SKM-1 treated with dmso at 0.1 percent for 144 hours (cell line): ENCODE results near the gene SPTLC1.
"Not testable (repeated sequence)": the region's sequence is repeated elsewhere in the genome, so short reads cannot be mapped to it uniquely, and the experiment has no call there.

ENCODE experiments used
- DNase-seq: peaks from one replicate; lab custom pipeline; 2025; ENCODE audit not compliant: unreplicated experiment; lab: John Stamatoyannopoulos, UW

SPTLC1 gene

DNA sequence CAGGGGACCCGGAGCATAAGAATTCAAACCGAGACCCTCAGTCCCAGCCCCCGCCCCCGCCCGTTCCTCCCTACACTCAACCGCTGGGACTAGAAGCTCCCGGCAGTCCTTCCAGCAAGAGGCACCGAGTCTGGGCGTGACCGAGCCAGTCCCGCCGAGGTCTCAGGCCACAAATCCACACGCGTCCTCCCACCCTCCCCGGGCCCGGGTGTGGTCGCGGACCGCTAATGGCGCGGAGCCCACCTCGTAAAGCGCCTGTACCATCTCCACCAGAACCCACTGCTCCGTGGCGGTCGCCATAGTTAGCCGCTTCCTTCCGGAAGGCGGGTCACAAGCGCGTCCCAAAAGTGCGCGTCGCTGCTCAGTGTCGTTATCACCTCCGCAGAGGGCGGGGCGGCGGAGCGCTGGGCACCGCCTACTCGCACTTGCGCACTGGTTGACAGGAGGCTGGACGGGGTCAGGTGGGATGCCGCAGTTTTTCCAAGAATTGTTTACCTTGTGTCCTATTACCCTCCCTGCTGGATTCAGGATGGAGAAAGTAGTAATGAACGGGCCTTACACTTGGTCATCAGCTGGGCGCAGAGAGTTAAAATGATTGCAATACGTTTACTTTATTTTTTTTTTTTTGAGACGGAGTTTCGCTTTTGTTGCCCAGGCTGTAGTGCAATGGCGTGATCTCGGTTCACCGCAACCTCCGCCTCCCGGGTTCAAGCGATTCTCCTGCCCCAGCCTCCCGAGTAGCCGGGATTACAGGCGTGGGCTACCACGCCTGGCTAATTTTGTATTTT, at the start of gene SPTLC1:
TSS of gene SPTLC1 (minus strand) at position 343 of the 788 bp plus-strand sequence. CDS start at position 300, 43 bp downstream.
- peak; percentile 58 for DNase-seq

DNA sequence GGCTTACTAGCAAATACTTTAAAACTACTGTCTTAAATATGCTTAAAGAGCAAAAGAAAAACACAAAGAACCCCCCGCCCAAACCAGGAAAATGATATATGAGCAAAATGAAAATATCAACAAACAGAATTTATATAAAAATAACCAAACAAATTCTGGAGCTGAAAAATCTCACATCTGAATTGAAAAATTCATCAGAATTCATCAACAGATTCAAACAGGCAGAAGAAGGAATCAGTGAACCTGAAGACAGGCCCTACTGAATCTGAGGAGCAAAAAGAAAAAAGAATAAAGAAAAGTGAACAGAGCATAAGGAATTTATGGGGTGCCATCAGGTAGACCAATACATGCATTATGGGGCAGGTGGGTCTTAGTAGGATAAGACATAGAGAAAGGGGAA, 49.8 kb upstream of the SPTLC1 start:
- DNase-seq = no peak

GRCh38 chr9:92164490-92164889, 49.3 kb upstream of the SPTLC1 start:
- DNase-seq = no peak

DNA sequence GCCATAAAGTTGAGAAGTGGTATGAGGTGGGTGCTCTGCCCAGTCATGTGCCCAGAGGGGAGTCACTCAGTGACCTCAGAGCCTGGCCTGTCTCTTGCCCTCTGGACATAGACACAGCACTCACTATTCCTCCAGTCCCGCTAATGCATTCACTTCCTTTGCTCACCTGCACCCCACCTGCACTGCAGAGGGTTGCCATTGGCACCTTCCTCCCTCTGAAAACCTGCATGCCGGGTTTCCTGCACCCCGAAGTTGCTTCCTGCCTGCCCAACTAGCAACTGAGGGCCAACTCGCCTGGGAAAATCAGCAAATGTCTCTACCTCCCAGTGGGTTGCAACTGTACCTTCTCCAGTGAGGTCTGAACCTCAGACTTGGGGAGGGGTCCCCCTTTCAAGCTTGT, 48.1 kb upstream of the SPTLC1 start:
- no peak for DNase-seq

DNA sequence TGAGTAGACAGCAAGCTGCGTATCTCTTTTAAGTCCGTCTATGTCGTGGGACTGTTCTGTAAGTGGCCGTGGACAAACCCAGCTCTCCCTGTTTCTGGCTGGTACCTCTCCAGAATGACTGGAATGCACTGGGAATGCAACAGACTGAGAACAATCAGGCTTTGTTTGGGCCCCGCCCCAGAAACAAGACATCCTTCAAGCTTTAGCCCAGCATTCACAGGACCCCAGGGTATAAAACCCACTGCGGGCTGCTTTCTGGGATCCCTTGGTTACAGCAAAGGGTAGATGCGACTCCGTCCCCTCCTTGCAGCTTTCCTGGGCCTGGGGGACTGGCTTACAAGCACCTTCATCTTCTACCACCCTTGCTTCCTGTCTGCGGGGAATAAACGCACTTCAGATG, 45.6 kb upstream of the SPTLC1 start:
- DNase-seq = no peak

DNA sequence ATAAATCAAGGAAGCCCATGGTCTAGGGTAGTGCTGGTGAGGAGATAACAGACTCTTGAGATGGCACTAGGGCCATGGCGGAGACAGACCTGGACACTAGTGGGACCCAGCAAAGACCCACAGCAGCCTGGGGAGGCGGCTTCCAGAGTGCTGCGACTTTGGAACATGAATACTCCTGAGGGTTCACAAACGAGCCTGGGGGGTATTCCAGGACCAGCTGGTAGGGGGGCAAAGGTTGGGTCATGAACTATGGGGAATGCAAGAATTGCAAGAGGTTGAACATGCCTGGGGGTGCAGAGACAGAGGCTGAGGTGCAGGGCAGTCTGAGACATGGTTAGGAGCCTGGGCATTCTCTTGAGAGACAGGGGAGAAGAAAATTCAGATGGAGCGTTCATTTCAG, 43.8 kb upstream of the SPTLC1 start:
- no peak for DNase-seq

- DNase-seq = no peak
Observed at GRCh38 chr9:92158097-92158601, 42.9 kb upstream of the SPTLC1 start.

DNA sequence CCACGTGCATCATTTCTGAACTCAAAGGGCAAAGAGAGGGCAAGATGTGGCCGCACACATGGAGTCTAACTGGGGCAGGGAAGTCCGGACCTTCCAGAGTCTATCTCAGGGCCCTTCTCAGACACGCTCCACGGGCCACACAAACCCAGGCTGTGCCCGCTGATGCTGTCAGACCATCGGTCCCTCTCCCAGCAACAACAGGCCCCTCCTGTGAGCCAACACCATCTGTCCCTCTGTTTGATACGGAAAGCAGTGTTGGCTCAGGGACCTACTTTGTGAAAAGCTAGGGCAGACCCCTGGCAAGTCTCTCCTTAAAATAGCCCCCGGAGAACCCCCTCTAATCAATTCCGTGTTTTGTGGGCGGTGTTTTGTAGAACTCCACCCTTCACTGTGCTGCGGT, 40.5 kb upstream of the SPTLC1 start:
- not testable (repeated sequence) for DNase-seq

GRCh38 chr9:92155221-92155620, 40.0 kb upstream of the SPTLC1 start:
- no peak for DNase-seq

- DNase-seq = not testable (repeated sequence)
Observed at GRCh38 chr9:92153466-92154415, 38.5 kb upstream of the SPTLC1 start.

GRCh38 chr9:92151691-92152393, 36.6 kb upstream of the SPTLC1 start:
- no peak for DNase-seq

- DNase-seq = not testable (repeated sequence)
Observed at GRCh38 chr9:92150501-92151470, 35.6 kb upstream of the SPTLC1 start.

GRCh38 chr9:92147852-92148180, 32.6 kb upstream of the SPTLC1 start:
- no peak for DNase-seq

DNA sequence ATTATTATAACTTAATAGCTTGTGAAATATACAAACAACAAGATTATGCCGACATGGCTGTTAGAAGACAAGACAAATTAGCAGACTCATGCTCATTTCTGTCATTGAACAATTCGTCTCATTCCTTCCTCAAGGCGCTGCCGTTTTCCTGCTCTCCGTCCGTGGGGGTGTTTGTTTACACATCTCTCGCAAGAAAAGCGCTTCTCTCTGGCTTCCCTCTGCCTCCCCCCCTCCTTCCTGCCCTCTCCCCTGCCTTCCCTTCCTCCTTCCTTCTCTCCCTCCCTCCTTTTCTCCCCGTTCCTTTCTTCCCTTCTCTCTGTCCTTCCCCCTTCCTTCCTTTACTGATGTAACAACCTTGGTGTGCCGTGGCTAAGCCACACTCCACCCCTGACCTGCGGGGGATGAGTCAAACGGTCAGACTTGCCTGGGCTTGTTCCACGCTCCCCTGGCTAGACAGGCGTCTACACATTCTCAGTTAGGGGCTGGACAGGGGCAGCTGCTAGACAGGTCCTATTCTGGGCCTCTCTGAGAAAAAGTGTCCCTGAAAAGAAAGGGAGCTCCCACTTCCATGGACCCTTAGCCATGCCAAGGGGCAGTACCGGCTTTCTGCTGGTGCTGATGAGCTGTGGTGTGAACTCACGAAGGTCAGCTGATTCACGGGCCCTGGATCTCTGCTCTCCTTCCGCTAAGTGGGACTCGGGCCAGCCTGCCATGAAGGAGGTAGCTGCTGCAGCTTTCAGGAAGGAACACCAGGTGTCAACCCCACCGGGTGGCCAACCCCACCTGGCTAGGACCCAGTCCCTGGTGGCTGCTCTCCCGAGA, 32.0 kb upstream of the SPTLC1 start:
- DNase-seq = peak; percentile 19

GRCh38 chr9:92146610-92147009, 31.4 kb upstream of the SPTLC1 start:
- no peak for DNase-seq

DNA sequence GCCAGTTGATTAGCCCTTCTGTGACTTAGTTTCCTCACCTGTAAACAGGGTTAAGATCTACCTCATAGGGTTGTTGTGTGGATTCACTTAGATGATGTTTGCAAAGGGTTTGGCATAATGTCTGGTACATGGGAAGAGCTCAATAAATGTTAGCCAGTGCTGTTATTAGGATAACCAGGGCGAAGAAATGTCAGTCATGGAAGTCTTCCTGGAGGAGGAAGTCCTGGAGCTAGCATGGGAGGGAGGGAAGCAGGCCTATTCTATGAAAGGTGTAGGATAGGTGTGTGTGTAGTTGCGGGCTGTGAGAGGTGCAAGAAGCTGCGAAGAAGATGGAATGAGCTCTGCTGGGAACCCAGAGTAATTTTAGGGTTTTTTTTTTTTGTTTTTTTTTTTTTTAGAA, 30.6 kb upstream of the SPTLC1 start:
- not testable (repeated sequence) for DNase-seq

GRCh38 chr9:92142329-92142728, 27.1 kb upstream of the SPTLC1 start:
- DNase-seq = no peak

DNA sequence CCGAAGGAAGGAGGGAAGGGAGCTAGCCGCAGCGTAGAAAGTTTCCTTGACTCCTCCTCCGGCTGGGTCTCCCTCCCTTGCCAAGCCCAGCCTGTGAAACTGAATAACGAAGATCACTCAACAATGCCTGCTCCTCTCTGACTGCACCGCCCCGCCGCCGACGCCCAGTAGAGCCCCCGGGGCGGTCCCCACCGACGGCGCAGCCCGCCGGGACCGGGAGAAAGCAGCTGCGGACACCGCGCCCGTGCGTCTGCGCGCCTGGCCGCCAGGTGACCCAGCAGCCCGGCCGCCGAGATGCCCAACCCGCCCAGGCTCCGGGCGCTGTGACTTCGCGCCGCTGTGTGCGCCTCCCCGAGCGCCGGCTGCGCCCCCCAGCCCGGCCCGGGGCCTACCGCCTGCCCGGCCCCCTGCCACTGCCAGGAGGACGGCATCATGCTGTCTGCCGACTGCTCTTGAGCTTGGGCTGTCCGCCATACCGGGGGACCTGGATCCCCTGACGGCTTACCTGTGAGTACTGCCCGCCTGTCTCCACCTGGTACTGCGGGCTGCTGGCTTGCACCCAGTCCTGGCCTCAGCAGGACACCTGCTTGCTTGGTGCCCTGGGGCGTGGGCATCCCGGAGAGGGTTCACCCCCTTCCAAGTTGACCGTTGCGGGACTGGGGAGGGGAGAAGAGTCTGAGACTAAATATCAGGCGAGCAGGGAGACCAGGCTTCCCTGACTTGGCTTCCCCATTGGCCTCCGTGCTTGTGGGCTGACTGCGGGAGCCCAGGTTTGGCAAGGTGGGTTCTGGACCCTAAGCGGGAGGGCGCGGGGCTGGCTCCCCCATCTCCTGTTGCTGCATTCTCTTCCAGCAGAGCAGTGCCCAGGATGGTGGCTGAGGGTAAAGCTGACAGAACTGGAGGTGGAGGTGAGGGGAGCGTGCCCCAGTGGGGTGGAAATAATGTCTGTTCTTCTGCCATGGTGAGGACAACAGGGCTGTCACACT, 26.2 kb upstream of the SPTLC1 start:
- DNase-seq = no peak
